H9 (cell line): ENCODE results near the gene TMEM221. TPM values are rescaled to one million over a fixed set of nuclear protein-coding genes. Genes with fewer than 3 reads are reported as not detected.

Experiments
- DNase-seq: peaks from one replicate; pipeline ENCODE4 v3.0.0-alpha.2; 2017
- H2AFZ ChIP-seq: one replicate; pipeline ENCODE4 v1.6.1; 2013; ENCODE audit warnings: mild to moderate bottlenecking, low read length, control low read depth, moderate library complexity
- H2AK5ac ChIP-seq: 2 replicates; pipeline ENCODE4 v1.6.1; 2013; ENCODE audit warnings: low read length, control low read depth, mixed read lengths; ENCODE audit not compliant: insufficient read length
- H2BK120ac ChIP-seq: one replicate; pipeline ENCODE4 v1.6.1; 2013; ENCODE audit warnings: low read depth, mild to moderate bottlenecking, low read length, control low read depth, inconsistent platforms; ENCODE audit not compliant: poor library complexity, severe bottlenecking
- H2BK12ac ChIP-seq: 2 replicates; pipeline ENCODE4 v1.6.1; 2013; ENCODE audit warnings: low read length, control low read depth, mixed read lengths, low read depth; ENCODE audit not compliant: insufficient read length
- H2BK15ac ChIP-seq: 2 replicates; pipeline ENCODE4 v1.6.1; 2013; ENCODE audit warnings: low read depth, low read length, control low read depth
- H2BK20ac ChIP-seq: one replicate; pipeline ENCODE4 v1.6.1; 2013; ENCODE audit warnings: low read depth, mild to moderate bottlenecking, low read length, control low read depth, inconsistent platforms; ENCODE audit not compliant: poor library complexity, severe bottlenecking
- H2BK5ac ChIP-seq: 2 replicates; pipeline ENCODE4 v1.6.1; 2013; ENCODE audit warnings: low read length, control low read depth, mixed read lengths; ENCODE audit not compliant: insufficient read length
- H3K14ac ChIP-seq: 2 replicates; pipeline ENCODE4 v1.6.1; 2013; ENCODE audit warnings: low read length, control low read depth; ENCODE audit not compliant: insufficient read depth
- H3K18ac ChIP-seq: 2 replicates; pipeline ENCODE4 v1.6.1; 2013; ENCODE audit warnings: low read depth, mild to moderate bottlenecking, mixed read lengths, low read length, control low read depth; ENCODE audit not compliant: insufficient read length
- H3K23ac ChIP-seq: 2 replicates; pipeline ENCODE4 v1.6.1; 2013; ENCODE audit warnings: low read length, control low read depth, mixed read lengths, low read depth; ENCODE audit not compliant: insufficient read length
- H3K23me2 ChIP-seq: 2 replicates; pipeline ENCODE4 v1.6.1; 2013; ENCODE audit warnings: low read depth, mild to moderate bottlenecking, mixed read lengths, low read length, control low read depth; ENCODE audit not compliant: insufficient read length, poor library complexity, severe bottlenecking
- H3K27ac ChIP-seq: 2 replicates; pipeline ENCODE4 v1.5.1; 2013; ENCODE audit warnings: low read length, control low read depth, mixed read lengths, low read depth; ENCODE audit not compliant: insufficient read length
- H3K27me3 ChIP-seq: 2 replicates; pipeline ENCODE4 v1.6.1; 2013; ENCODE audit warnings: low read length, control low read depth, inconsistent platforms; ENCODE audit not compliant: insufficient read depth
- H3K4ac ChIP-seq: 2 replicates; pipeline ENCODE4 v1.6.1; 2013; ENCODE audit warnings: low read depth, mild to moderate bottlenecking, control low read depth, inconsistent platforms, low read length, moderate library complexity
- H3K4me1 ChIP-seq: 2 replicates; pipeline ENCODE4 v1.6.1; 2013; ENCODE audit warnings: low read length, control low read depth, inconsistent platforms; ENCODE audit not compliant: insufficient read depth
- H3K4me2 ChIP-seq: 2 replicates; pipeline ENCODE4 v1.6.1; 2013; ENCODE audit warnings: low read length, control low read depth, mixed read lengths; ENCODE audit not compliant: insufficient read length, insufficient read depth
- H3K56ac ChIP-seq: 2 replicates; pipeline ENCODE4 v1.6.1; 2013; ENCODE audit warnings: low read depth, mild to moderate bottlenecking, mixed read lengths, low read length, control low read depth; ENCODE audit not compliant: insufficient read length
- H3K79me1 ChIP-seq: 2 replicates; pipeline ENCODE4 v1.6.1; 2013; ENCODE audit warnings: low read depth, mild to moderate bottlenecking, moderate library complexity, low read length, control low read depth, inconsistent platforms; ENCODE audit not compliant: insufficient read depth, poor library complexity, severe bottlenecking
- H3K79me2 ChIP-seq: 2 replicates; pipeline ENCODE4 v1.6.1; 2013; ENCODE audit warnings: low read length, control low read depth, inconsistent platforms; ENCODE audit not compliant: insufficient read depth
- H3K9ac ChIP-seq: 2 replicates; pipeline ENCODE4 v1.6.1; 2013; ENCODE audit warnings: low read length, control low read depth, mixed read lengths; ENCODE audit not compliant: insufficient read length; ENCODE audit errors: extremely low read depth
- H3K9me3 ChIP-seq: one replicate; pipeline ENCODE4 v1.6.1; 2013; ENCODE audit warnings: low read depth, low read length, inconsistent platforms; ENCODE audit not compliant: control insufficient read depth
- H3T11ph ChIP-seq: one replicate; pipeline ENCODE4 v1.6.1; 2013; ENCODE audit warnings: mild to moderate bottlenecking, low read length, control low read depth, inconsistent platforms
- H4K20me1 ChIP-seq: one replicate; pipeline ENCODE4 v1.6.1; 2013; ENCODE audit not compliant: control insufficient read depth, insufficient read length, insufficient read depth
- H4K5ac ChIP-seq: 2 replicates; pipeline ENCODE4 v1.6.1; 2013; ENCODE audit warnings: low read depth, mild to moderate bottlenecking, mixed read lengths, low read length, control low read depth; ENCODE audit not compliant: insufficient read length
- H4K8ac ChIP-seq: replicated peaks from 2 replicates; pipeline ENCODE4 v1.6.1; 2013; ENCODE audit warnings: low read length, control low read depth, mixed read lengths, low read depth; ENCODE audit not compliant: insufficient read length
- H4K91ac ChIP-seq: 2 replicates; pipeline ENCODE4 v1.6.1; 2013; ENCODE audit warnings: low read depth, mild to moderate bottlenecking, moderate library complexity, mixed read lengths, low read length, control low read depth; ENCODE audit not compliant: insufficient read length
- H3K27ac Mint-ChIP-seq, 3 experiments: 2 replicates in 2 of 3; 3 replicates in 1 of 3; pipeline ENCODE4 v1.8.0; 2020 to 2021; ENCODE audit warnings: mixed read lengths in 3 of 3, mild to moderate bottlenecking in 1 of 3, moderate library complexity in 1 of 3
- H3K27me3 Mint-ChIP-seq: 2 replicates; pipeline ENCODE4 v1.8.0; 2021; ENCODE audit warnings: low read depth, mild to moderate bottlenecking, moderate library complexity, mixed read lengths
- H3K36me3 Mint-ChIP-seq, 3 experiments: 2 replicates in 2 of 3; 3 replicates in 1 of 3; pipeline ENCODE4 v1.8.0; 2020 to 2021; ENCODE audit warnings: low read depth in 3 of 3, mixed read lengths in 3 of 3; ENCODE audit not compliant: insufficient read depth in 1 of 3
- H3K4me1 Mint-ChIP-seq, 2 experiments: 2 replicates each; pipeline ENCODE4 v1.8.0; 2020; ENCODE audit warnings: mixed read lengths in 2 of 2
- H3K4me3 Mint-ChIP-seq, 2 experiments: 2 replicates in 1 of 2; 3 replicates in 1 of 2; pipeline ENCODE4 v1.8.0; 2020 to 2021; ENCODE audit warnings: mild to moderate bottlenecking in 2 of 2, mixed read lengths in 2 of 2, moderate library complexity in 1 of 2
- H3K9me3 Mint-ChIP-seq, 2 experiments: 2 replicates in 1 of 2; 3 replicates in 1 of 2; pipeline ENCODE4 v1.8.0; 2020; ENCODE audit warnings: mild to moderate bottlenecking in 2 of 2, mixed read lengths in 2 of 2, moderate library complexity in 1 of 2
- CTCF ChIP-seq: fragments of 200-600 bp; sonication (generic); conservative IDR thresholded peaks from 3 replicates; pipeline ENCODE4 v1.8.0; 2021; ENCODE audit warnings: antibody characterized with exemption, mild to moderate bottlenecking
- WGBS: extraction: QIAGEN DNeasy Blood & Tissue Kit; methylation state at CpG from one replicate; pipeline ENCODE4 v1.1.7; 2013; ENCODE audit warnings: missing lambda C conversion rate, low lambda C conversion rate, mixed read lengths; ENCODE audit not compliant: insufficient read length; ENCODE audit errors: extremely low coverage; 5-methylcytosine and 5-hydroxymethylcytosine counted together
- total RNA-seq: library from RNA; stranded (reverse); gene quantifications from 2 replicates; pipeline ENCODE4 v1.2.1, GENCODE V29; 2021

TMEM221 gene
- total RNA-seq, 1 experiment from 2014 or later, result 1.4 TPM

- no CpG with 5 or more reads among the region's 58 CpGs for WGBS
- Histone ChIP-seq H4K5ac (no peak overlapping the region), H4K8ac (no peak overlapping the region), H2BK15ac (no peak overlapping the region), H2BK20ac (no peak overlapping the region), H3K23me2 (no peaks in the 10 kb centered on the region), H3K18ac (no peak overlapping the region), H3K4me2 (peak overlapping the region; percentile 38), H3K79me2 (no peaks in the 10 kb centered on the region), H4K91ac (no peak overlapping the region), H3K79me1 (no peaks in the 10 kb centered on the region), H3K56ac (no peak overlapping the region), H3K14ac (no peak overlapping the region; the same call in 1 of the 2 replicates), H3K27me3 (peaks cover 3% of the 10 kb centered on the region; the same call in 1 of the 2 replicates), H3K9me3 (no peaks in the 10 kb centered on the region), H2AK5ac (no peak overlapping the region), H2BK120ac (no peak overlapping the region), H4K20me1 (peaks cover 4% of the 10 kb centered on the region), H3K23ac (no peak overlapping the region), H2AFZ (no peak overlapping the region), H2BK5ac (no peak overlapping the region), H3K27ac (no peak overlapping the region), H3K9ac (no peak overlapping the region), H2BK12ac (no peak overlapping the region), H3K4ac (no peak overlapping the region), H3T11ph (no peak overlapping the region), H3K4me1 (no peaks in the 10 kb centered on the region)
- peaks cover 0 to 2% (median 0%) of the 10 kb centered on the region in 3 experiments; a peak in 2 of 7 replicates for H3K36me3 Mint-ChIP-seq
- peak; percentile 46 for DNase-seq
- H3K9me3 Mint-ChIP-seq, result peaks cover 0 to 5% of the 10 kb centered on the region in 2 experiments; a peak in 1 of 5 replicates
- H3K4me3 Mint-ChIP-seq, result peak overlapping the region in 1 of 2 experiments; percentile 76; a peak in 3 of 5 replicates
- peaks cover 7 to 14% of the 10 kb centered on the region in 2 experiments for H3K4me1 Mint-ChIP-seq
- no peak for TF ChIP-seq CTCF
- no peak overlapping the region for H3K27ac Mint-ChIP-seq
- peaks cover 62% of the 10 kb centered on the region for H3K27me3 Mint-ChIP-seq
These were observed 7.0 kb upstream of the TMEM221 start for GRCh38 chr19:17455308-17456123.
